ENCODE data around the gene LRMDA.
"Not testable (repeated sequence)": the region's sequence is repeated elsewhere in the genome, so short reads cannot be mapped to it uniquely, and the experiment has no call there.

LRMDA gene

DNA sequence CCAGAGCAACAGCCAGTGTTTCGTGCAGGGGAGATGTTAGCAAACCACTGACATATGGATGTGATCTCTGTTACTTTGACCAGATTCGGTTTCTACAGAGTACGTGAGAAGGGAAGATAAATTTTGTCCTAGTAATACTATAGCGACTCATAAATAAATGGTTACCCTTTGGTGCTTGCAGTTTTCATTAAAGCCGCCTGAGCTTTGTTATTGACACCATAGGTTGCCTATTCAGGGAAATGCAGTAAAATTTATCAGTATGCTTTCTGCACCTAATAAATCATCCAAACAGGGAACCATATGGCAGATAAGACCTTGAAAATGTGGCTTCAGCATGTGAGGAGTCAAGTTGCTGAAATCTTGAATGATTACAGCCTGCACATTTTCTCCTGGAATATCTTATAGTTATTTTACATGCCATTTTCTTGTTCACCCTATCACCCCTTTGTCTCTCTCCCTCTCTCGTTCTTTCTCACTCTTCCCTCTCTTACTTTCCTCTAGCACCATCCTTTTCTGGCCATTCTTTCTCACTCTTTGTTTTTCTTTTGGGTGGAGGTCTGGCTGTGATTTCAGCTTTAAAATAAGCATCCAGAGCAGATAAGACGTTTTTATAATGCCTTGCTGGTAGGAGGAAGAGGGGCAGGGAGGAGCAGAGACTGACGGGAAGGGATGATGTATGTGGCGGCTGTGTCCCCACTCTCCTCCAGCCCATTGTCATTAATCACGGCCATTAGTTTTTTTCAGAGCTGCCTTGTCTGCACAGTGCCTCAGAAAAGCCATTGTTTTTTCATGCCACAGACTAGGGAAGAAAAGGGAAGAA lies 182.5 kb downstream of the LRMDA start:
- DNase-seq (ENCODE audit: low spot score), result no peak

DNA sequence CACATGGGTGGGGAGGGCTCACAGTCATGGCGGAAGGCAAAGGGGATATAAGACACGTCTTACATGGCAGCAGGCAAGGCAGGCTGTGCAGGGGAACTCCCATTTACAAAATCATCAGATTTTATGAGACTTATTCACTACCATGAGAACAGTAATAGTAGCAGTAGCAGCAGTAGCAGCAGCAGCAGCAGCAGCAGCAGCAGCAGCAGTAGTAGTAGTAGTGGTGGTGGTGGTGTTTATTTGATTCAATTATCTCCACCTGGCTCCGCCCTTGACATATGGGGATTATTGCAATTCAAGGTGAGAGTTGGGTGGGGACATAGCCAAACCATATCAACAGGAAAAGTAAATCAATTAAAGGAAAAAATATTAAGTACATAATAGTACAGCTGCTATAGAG lies 184.7 kb downstream of the LRMDA start:
- DNase-seq (ENCODE audit: low spot score), result no peak

DNA sequence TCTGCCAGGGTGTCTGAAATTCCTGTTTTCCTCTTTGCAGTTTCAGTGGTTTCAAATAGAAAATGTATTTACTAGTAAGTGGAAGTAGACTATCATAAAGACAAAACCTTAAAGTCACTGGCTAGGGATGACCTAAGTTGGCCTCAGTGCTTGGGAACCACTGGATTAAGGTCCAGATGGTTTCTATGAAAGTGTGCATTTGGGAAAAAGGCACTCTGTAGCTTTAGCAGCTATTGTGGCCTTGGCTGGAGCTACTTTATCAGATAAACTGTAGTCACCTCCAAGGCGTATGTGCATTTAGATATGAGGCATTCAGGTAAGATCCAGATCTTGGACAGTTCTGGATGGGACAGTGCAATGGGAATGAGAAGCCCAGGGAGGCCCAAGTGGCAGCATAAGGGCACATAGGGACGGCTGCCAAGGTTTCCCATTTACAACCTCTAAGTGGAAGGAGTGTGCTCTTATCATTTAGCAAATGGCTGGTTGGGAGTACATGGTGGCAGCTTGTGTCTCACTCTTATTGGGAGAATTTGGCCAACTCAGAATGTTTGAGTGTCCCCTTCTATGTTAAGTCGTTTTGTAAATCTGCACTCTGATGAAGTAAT lies 185.6 kb downstream of the LRMDA start:
- no peak for DNase-seq (ENCODE audit: low spot score)

DNA sequence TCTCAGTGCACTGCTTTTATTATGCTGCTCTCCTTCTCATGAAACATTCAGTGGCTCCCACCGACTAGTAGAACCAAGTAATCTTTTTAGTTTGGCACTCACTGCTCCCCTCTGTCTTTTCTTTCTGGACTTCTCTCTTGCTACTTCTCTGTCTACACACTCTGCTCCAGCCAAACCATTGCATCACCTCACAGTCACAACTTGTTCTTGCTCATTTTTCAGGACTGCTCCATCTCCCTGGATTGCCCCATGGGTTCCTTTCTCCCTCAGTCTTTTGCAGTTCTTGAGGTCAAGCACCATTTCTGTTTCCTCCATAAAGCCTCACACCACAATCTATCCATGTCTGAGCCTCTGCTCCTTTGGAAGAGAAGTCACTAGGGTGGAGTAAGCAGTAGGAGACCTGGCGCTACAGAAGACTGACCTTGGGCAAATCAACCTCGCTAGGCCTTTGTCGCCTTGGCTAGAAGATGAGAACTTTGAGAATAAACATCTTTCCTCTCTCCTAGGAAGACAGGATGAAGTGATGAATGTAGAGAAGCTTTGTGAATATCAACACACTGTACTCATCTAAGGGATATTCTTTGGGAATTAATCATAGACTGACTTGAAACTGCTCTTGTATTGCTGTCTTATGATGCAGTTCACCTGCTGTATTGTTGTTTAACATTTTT lies 186.2 kb downstream of the LRMDA start:
- no peak for DNase-seq (ENCODE audit: low spot score)

DNA sequence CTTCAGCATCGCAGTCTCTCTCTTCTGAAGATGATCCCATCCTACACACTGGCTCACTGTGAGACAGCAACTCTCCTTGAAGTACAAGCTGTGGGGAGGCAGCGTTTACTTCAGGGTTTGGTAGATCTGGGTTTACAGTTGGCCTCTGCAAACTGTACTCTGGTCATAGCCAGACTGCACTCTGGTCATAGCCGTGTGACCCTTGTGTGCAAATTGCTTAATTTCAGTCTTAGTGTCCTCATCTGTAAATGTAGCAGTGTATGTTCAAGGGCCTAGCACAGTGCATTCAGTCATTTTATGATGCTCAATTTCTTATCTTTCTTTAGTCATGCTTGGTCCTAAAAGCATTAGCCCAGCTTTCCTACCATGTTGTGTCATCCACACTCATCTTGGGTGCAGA lies 188.2 kb downstream of the LRMDA start:
- DNase-seq (ENCODE audit: low spot score), result no peak

DNA sequence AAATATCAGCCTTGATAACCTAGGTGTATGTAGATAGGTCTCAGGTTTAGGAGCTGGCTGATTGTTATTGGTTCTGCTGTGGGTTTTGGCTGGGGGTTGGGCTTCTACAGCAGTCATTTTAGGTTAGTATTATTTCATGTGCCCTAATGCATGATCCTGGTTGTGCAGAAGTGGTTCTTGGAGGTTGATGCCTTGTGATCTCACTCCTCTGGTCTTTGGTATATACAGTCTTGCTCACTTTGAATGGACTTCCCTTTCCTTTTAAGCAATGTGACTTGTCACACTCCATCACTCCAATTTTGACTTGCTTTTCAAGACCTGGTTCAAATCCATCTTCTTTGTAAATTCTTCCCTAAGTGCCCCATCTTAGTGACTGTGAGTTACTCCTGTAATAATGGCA lies 188.9 kb downstream of the LRMDA start:
- DNase-seq (ENCODE audit: low spot score), result no peak

DNA sequence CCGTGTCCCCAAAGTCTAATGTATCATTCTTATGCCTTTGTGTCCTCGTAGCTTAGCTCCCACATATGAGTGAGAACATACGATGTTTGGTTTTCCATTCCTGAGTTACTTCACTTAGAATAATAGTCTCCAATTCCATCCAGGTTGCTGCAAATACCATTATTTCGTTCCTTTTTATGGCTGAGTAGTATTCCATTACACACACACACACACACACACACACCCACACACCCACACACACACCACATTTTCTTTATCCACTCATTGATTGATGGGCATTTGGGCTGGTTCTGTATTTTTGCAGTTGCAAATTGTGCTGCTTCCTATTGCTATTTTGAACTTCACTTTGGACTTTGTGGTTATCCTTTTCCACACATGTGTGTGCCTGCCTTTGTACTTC lies 189.6 kb downstream of the LRMDA start:
- not testable (repeated sequence) for DNase-seq (ENCODE audit: low spot score)

DNA sequence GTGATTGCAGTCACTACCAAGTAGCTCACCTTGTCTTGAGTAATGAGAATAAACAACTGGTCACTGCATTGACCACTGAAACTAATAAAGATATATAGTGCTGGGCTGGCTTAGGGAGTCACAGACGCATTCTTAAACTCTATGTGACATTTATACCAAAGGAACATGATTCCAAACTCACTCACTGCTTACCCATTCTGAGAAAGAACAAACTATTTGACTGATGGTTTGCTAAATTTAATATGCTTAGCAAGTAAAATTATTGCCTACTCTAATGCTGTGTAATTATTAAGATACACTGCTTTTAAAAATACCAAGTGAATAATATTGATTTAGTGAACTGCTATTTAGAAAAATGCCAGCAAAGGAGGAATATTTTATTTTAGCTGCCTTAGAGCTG lies 191.1 kb downstream of the LRMDA start:
- DNase-seq (ENCODE audit: low spot score), result no peak

DNA sequence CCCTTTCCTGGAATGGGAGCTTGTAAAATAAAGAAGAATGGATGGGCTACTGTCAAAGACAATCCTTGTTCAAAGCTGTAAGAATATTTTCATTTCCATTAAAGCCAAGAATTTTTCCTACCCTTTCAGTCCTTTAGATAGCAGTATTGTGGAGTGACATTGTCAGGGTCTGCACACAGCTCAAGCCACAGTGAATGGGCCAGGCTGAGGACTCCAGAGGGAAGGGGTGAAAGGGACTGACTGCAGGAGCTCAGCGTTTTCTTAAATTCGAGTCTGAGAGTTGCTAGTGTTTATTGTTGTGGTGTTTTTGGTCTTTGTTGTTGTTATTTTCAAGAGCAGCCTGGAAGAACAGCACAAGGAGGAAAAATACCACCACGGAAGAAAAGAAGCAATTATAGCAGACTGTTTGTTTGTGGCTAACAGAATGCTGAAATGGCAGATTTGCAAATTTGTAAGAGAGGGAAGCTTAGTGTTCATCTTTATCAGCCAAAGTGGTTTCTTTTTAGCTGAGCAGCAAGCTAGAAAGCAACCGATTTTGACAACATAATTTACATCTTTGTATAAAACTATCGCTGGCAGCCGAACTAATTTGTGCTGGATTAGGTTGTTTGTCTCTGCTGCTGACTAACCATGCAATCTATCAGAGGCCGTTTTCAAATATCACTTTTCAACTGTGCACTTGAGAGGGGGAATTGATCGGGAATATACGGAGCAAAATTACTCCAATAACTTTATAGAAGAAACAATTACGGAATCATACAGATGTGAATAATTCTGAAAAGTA lies 192.1 kb downstream of the LRMDA start:
- no peak for DNase-seq (ENCODE audit: low spot score)

DNA sequence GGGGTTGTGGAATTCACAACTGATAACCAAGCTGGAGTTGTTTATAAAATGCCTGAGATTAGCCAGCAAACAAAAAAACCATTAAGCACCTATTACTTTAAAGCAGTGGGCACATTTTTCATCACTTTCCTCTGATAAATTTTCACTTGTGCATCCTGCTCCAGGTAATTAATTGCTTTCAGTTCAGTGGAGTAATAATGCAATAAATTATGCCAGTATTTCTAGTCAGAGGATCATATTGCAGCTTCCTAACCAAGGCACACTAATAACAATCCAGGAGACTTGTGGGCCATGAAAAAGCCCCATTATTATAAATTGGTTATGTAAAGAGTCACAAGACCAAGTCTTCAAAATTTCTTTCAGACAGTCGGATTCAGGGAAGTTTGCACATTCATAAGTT lies 193.2 kb downstream of the LRMDA start:
- DNase-seq (ENCODE audit: low spot score), result no peak

DNA sequence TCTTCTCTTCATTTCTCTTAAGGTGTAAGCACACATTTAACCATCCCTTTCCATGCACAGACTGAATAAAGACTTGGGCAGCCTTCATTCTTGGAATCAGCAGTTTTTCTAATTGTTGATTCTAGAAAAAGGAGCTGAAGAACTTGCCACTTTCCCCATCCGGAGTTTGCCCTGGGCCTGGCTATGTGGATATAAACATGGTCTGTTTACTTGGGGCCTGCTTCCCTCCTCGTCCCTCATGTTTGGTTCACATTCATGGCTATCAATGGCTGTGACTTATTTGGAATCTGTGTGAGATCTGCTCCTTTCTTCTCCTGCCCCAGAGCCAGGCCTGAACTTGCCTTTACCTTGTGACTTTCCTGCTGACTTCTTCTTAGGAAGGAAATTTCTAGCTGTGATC lies 199.3 kb downstream of the LRMDA start:
- DNase-seq (ENCODE audit: low spot score), result no peak

DNA sequence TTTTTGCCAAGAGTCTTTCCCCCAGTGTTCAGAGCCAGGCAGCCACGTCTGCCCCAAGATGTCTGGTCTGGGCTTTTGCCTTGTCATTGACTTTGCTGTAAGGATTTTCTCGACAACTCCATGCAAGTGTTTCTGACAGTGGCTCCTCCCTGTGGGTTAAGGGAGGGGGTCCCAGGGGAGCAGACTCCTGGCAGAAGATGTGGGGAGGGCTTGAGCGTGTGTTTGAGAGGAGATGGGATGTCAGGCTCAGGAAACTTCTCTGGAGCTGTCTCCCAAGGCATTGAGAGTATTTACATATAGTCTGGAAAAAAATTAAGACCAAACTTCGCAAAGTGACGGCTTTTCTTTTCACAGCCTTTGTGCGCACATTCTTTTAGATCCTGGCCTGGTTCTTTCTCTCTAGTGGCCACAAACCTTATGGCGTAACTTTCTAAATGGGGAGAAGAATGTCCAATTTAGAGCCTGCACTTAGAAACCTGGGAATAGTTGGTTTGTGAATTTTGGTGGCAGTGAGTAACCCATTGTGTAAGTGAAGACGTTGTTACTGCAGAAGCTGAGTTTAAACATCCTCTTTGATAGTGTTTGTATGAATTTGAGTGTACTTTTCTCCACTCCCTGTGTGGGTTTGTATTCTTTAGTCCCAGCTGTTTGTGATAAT lies 201.5 kb downstream of the LRMDA start:
- DNase-seq (ENCODE audit: low spot score), result no peak

DNA sequence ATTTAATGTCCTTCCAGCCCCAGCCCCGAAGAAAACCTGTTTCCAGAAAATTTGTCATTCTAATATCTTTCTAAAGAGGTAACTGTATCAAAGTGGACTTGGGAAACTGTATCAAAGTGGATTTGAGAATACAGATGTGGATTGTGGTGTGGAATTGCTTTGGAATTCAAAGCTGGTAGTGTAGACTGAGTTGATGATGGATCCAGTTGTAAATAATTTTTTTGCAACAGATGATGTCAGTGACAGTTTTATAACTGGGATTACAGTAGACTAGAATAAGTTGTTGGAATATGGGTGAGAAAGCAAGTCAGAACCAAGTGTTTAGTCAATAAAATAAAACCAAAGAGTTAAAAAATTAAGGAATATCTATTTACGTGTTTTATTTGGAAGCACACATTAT lies 202.1 kb downstream of the LRMDA start:
- DNase-seq (ENCODE audit: low spot score), result no peak

DNA sequence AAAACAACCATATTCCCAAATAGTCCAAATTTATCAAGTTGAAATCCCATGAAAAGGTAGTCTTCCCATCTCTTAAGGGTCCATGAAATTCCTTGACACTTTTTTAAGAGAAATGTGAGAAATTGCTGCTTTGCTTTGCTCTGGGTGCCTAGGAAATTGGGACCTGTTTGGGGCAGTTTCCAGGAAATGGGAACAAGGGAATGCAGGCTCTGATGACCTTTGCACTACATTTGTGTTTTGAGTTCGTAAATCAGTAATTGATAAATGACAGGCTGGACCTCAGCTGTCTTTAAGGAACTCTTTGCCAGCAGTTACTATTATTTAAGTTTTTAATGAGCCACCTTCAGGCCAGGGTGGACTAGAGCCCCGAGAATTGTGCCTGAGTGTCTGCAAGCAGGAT lies 203.5 kb downstream of the LRMDA start:
- no peak for DNase-seq (ENCODE audit: low spot score)

DNA sequence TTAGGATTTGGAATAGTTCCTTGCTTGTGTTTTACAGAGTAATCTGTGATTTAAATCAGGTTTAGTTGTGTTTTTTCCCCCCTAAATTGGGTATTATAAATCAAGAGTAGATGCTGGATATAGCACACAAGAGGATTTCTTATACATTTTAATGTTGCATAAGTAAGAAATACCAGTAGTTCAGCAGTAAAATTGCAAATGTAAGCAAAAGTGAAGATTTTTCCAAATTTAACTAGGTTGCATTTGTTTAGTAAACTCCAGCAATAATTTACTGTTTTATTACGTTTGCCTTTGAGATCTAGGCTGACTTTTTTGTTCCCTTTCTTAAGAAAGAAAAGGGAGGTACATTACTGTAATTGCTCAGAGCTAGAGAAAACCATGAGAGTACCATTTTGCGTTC lies 207.3 kb downstream of the LRMDA start:
- no peak for DNase-seq (ENCODE audit: low spot score)

DNA sequence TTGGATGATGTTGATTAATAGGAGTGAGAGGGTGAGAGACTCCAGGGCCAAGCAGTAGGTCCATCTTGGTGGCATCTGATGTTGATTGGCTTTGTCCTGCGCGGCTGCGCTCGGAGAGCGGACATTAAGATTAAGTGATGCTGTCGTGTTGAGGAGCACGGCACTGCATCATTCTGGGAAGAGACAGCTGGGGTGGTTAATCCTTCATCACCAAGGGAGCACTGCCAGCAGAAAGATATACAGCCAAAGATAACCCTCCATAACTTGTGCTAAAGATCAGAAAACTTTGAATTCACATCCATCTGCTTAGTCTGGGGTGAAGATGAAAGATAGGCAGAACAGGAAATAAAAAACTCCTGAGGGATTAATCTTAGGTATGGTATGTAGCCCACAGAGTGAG lies 208.3 kb downstream of the LRMDA start:
- DNase-seq (ENCODE audit: low spot score), result no peak

DNA sequence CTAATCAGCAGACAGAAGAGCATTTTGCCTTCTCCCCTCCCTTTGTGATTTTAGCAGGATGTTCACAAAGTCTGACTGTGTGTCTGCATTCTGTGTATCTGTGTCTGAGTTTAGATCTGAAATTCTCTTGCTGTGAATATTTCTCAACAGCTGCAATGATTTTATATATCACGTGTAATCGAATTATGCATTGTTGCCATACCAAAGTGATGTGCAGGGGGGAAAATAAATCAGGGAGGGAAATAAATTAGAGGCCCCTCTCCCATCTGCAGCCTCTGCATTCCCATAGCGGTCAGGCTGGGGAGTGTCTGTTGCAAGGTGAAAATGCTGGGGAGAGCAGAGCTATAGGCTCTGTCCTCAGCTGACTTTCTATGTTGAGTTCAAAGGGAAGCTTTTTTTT lies 209.0 kb downstream of the LRMDA start:
- no peak for DNase-seq (ENCODE audit: low spot score)

DNA sequence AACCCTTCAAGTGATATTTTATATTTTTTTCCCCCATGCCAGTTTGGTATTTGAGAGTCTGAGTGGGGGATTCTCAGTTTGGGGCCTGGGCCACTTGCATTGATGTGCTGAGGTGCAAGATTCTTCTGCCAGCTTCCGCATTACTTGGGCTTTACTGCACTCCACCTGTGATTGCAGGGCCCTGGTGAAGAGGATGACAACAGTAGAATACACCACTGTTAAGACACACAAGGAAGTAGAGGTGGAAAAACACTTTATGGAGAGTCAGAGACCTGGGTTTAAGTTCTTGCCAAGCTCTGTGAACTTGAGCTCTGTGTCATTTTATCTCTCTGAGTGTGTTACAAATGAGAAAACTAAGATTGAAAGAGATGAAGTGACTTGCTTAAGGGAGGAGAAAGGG lies 209.4 kb downstream of the LRMDA start:
- DNase-seq (ENCODE audit: low spot score), result no peak

DNA sequence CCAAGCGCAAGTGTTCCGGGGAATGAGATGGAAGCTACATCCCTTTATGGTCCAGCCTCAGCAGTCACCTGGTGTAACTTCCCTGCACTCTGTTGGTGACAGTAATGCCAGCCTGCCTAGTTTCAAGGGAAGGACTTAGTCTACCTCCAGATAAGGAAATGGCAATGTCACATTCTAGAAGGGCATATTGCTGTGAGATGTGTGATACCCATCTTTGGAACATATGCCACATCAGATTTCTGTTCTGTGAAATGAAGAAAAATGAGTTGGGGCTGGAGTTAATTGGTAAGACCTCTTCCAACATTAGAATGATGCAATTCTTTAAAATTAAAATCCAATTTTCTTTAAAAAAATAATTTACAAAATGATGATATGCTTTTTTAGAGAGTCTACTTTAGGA lies 212.0 kb downstream of the LRMDA start:
- DNase-seq (ENCODE audit: low spot score), result no peak

DNA sequence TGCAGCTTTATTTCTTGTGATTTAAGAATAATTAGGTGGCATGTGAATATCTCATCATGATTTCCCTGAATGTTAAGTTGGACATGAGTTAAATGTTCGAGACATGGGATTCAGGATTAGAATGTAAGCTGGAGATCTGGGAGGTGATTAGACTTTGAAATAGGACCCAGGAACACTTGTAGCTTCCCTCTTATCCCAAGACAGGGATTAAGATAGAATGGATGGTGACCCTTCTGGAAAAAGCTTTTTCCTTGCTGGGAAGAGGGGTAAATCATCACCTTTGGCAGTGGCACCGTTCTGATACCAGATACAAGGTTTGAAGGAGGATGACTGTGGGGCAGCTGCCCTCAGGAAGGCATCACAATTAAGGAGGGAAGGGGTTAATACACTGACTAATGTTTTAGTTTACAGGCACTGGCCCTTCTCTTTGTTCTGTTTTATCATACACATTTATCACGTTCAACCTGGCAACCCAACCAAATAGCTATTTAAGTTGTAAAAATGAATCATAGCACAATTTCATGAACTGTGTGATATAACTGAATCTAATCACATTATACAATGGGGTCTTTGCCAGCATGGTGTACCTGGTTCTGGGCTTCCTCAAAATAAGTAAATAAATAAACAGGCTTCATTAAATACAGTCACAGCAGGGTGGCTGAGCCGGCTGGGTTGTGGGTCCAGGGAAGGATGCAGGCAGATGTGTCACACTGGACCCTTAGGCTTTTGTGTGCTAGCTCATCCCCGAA lies 212.7 kb downstream of the LRMDA start:
- DNase-seq (ENCODE audit: low spot score), result no peak

DNA sequence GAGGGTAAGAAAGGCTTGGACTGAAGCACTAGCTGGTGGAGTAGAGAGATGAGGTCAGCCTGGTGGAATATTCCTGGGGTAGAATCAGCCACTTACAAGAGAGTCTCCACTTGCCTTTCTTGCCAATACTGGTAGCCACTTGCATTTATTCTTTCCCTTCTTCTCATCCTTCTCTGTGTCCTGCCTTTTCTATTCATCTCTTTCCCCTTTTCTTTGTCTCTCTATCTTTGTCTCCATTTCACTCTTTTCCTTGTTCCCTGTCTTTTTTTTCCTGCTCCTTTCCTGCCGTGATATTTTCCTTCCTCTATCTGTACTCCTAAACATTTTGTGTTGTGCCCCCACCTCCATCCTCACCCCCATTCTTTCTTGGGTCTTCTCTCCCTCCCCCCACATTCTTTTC lies 214.3 kb downstream of the LRMDA start:
- DNase-seq (ENCODE audit: low spot score), result no peak

Measured in putamen (tissue), 1 donor.